Stomach (tissue), 9 donors: Measurements from ENCODE around the gene SPINK4. TPM values are rescaled to one million over a fixed set of nuclear protein-coding genes. Genes with fewer than 3 reads are reported as not detected.

ENCODE experiments used
- DNase-seq, 2 donors: peaks; one replicate each; pipeline versions ENCODE4 v3.0.0 to v3.0.0-alpha.2; 2013 to 2019
- H3K27ac ChIP-seq, 5 donors: fragments of 200-600 bp in 4 of 5; sonication (generic) in 4 of 5; one replicate each; pipeline ENCODE4 v1.5.1; 2013 to 2019; ENCODE audit warnings: mild to moderate bottlenecking in 1 of 5, moderate library complexity in 1 of 5
- H3K27me3 ChIP-seq, 3 donors: fragments of 200-600 bp; sonication (generic); one replicate each; pipeline ENCODE4 v1.5.1; 2017 to 2019; ENCODE audit warnings: mixed run types in 1 of 3
- H3K36me3 ChIP-seq, 4 donors: fragments of 200-600 bp; sonication (generic); 1 replicate in 3 of 4; 2 replicates in 1 of 4; pipeline ENCODE4 v1.5.1; 2016 to 2019
- H3K4me1 ChIP-seq, 4 donors: fragments of 200-600 bp; sonication (generic); one replicate each; pipeline ENCODE4 v1.5.1; 2016 to 2019
- H3K4me3 ChIP-seq, 4 donors: fragments of 200-600 bp; sonication (generic) in 3 of 4; one replicate each; pipeline ENCODE4 v1.5.1; 2016 to 2019; ENCODE audit warnings: mild to moderate bottlenecking in 1 of 4
- H3K9me3 ChIP-seq, 4 donors: fragments of 200-600 bp; sonication (generic); one replicate each; pipeline ENCODE4 v1.5.1; 2016 to 2019
- CTCF ChIP-seq, 7 experiments: fragments of 450-650 bp in 4 of 7; fragments of 200-600 bp in 3 of 7; sonication (generic) in 3 of 7; IDR thresholded peaks; one replicate each; pipeline ENCODE4 v1.5.1; 2016 to 2019; ENCODE audit warnings: antibody characterized with exemption in 7 of 7, control low read depth in 2 of 7, mild to moderate bottlenecking in 1 of 7
- EP300 ChIP-seq: sonication (generic); formaldehyde crosslinking; IDR thresholded peaks from one replicate; pipeline ENCODE4 v1.6.1; 2017; ENCODE audit warnings: antibody characterized with exemption
- POLR2A ChIP-seq, 4 donors: fragments of 450-650 bp; IDR thresholded peaks; one replicate each; pipeline ENCODE4 v1.6.1; 2016; ENCODE audit warnings: antibody characterized with exemption in 4 of 4, control low read depth in 2 of 4, mild to moderate bottlenecking in 1 of 4, moderate library complexity in 1 of 4
- POLR2AphosphoS5 ChIP-seq, 3 donors: sonication (generic); formaldehyde crosslinking; IDR thresholded peaks; one replicate each; pipeline ENCODE4 v1.6.1; 2016; ENCODE audit warnings: antibody characterized with exemption in 3 of 3
- WGBS, 5 donors: extraction: QIAGEN DNeasy Blood & Tissue Kit in 3 of 5; methylation state at CpG; one replicate each; pipeline versions ENCODE4 v1.1.5 to v1.1.7; 2013 to 2018; 5-methylcytosine and 5-hydroxymethylcytosine counted together
- intact Hi-C: fragments of 100-400 bp; cut with DNase I; formaldehyde crosslinking; loops from one replicate; pipeline ENCODE4 v1.15.1; 2023; ENCODE audit warnings: low total_unique reads
- polyA plus RNA-seq, 3 donors: library from polyadenylated mRNA; stranded (reverse); fragments of 200-250 nt; gene quantifications; one replicate each; pipeline ENCODE4 v1.2.3, GENCODE V29; 2013
- total RNA-seq, 5 donors: library from RNA; depleted of rRNA; stranded (reverse); fragments of >200 nt; gene quantifications; one replicate each; pipeline versions ENCODE4 v1.1.0 to v1.2.3, GENCODE V29; 2014 to 2016
- donor health status: healthy with polysubstance abuse.
- donor health status: Bipolar disorder and iron deficiency.
- donor health status: healthy.

The SPINK4 gene
- total and polyA plus RNA-seq, 8 donors, result 2.1 to 29.5 (median 19.1) TPM; not detected in 5

GRCh38 chr9:33209394-33209793 is 30.6 kb upstream of the SPINK4 start:
- no peaks in the 10 kb centered on the region for H3K27me3 ChIP-seq
- no peak overlapping the region for H3K4me3 ChIP-seq
- intact Hi-C loops, result no loop called here
- H3K36me3 ChIP-seq, result no peaks in the 10 kb centered on the region
- no peaks in the 10 kb centered on the region for H3K9me3 ChIP-seq
- DNase-seq, result no peak
- no peak overlapping the region for H3K27ac ChIP-seq
- 81 to 95% (median 87%) methylated on average over 1 of the region's 1 CpG for WGBS, 5 donors
- TF ChIP-seq POLR2AphosphoS5 (IDR thresholded peaks at IDR 0.05) (no peak), EP300 (no peak)
- H3K4me1 ChIP-seq, result peaks cover 0 to 20% (median 9%) of the 10 kb centered on the region in 4 donors

GRCh38 chr9:33210006-33210715 is 29.8 kb upstream of the SPINK4 start:
- Histone ChIP-seq H3K27me3 (no peaks in the 10 kb centered on the region), H3K27ac (no peak overlapping the region), H3K4me3 (no peak overlapping the region), H3K36me3 (no peaks in the 10 kb centered on the region), H3K4me1 (peaks cover 0 to 20% (median 9%) of the 10 kb centered on the region in 4 donors), H3K9me3 (no peaks in the 10 kb centered on the region)
- TF ChIP-seq POLR2AphosphoS5 (IDR thresholded peaks at IDR 0.05) (no peak), POLR2A (IDR thresholded peaks at IDR 0.05) (no peak), EP300 (no peak), CTCF (IDR thresholded peaks at IDR 0.05) (no peak)
- intact Hi-C loops, result no loop called here
- WGBS, 5 donors, result 86 to 90% (median 87%) methylated on average over 4 of the region's 4 CpGs
- DNase-seq, result no peak

GRCh38 chr9:33211695-33212393 is 28.1 kb upstream of the SPINK4 start:
- intact Hi-C loops, result no loop called here
- peak in 1 of 2 donors; percentile 70 for DNase-seq
- WGBS, 5 donors, result 33 to 53% (median 48%) methylated on average over 3 of the region's 3 CpGs
- H3K27me3 ChIP-seq, result no peaks in the 10 kb centered on the region
- H3K9me3 ChIP-seq, result no peaks in the 10 kb centered on the region
- peaks cover 0 to 20% (median 9%) of the 10 kb centered on the region in 4 donors for H3K4me1 ChIP-seq
- TF ChIP-seq POLR2AphosphoS5 (IDR thresholded peaks at IDR 0.05), result peak in 2 of 3 donors; percentile 43 to 62
- TF ChIP-seq CTCF (IDR thresholded peaks at IDR 0.05), result no peak
- TF ChIP-seq POLR2A (IDR thresholded peaks at IDR 0.05), result no peak
- no peak for TF ChIP-seq EP300
- no peaks in the 10 kb centered on the region for H3K36me3 ChIP-seq
- peak overlapping the region; percentile 26 to 84 (median 65) for H3K27ac ChIP-seq
- no peak overlapping the region for H3K4me3 ChIP-seq

DNA sequence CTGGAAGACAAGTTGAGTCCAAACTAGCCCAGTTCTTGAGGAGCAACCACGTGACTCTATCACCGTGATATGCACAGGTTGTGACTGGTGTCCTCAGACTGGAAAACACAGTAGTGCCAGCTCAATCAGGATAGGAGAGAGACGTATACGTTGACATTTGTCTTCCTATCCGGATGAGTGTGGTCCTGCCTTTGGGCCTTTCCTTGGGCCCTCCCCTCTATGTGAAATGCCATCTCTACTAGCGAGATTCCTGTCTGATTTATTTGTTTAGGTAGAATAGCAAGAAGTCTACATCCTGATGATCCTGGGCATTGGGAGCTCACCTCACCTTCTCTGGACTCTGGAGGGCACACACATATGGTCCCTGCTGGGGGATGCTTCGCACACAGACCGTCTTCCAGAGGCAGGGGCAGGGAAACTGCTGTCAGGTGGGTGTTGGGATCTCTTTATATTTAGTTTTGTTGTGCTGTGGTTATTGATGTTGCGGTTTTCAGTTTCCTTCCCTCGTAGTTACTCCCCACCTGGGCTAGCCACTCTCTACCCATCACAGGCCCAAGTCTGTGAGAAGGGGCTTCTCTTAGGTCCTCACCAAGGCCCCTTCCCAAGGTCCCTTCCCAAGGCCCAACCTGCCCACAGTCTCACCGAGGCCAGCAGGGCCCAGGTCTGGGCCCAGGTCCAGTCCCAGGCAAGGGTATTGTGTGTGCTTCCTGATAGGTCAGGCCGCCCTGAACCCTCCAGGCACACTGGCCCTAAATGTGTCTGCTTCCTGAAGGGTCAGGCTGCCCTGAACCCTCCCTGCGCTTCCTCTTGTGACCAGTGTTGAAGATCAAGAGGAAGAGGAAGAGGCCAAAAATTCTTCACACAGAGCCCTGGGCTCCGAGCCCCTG is 19.0 kb upstream of the SPINK4 start:
- intact Hi-C loops, result no loop called here
- WGBS, 5 donors, result 76 to 82% (median 79%) methylated on average over 14 of the region's 14 CpGs

More for the DNA sequence above, 19.0 kb upstream of the SPINK4 start:
- no peak for DNase-seq
- no peaks in the 10 kb centered on the region for H3K36me3 ChIP-seq
- no peak for TF ChIP-seq POLR2A (IDR thresholded peaks at IDR 0.05)
- TF ChIP-seq POLR2AphosphoS5 (IDR thresholded peaks at IDR 0.05), result no peak
- TF ChIP-seq CTCF (IDR thresholded peaks at IDR 0.05), result no peak
- H3K27ac ChIP-seq, result no peak overlapping the region
- no peak overlapping the region for H3K4me3 ChIP-seq
- H3K9me3 ChIP-seq, result no peaks in the 10 kb centered on the region
- H3K4me1 ChIP-seq, result peaks cover 5 to 21% (median 8%) of the 10 kb centered on the region in 4 donors
- H3K27me3 ChIP-seq, result no peaks in the 10 kb centered on the region
